ENCODE data around the gene LONRF2.

The LONRF2 gene

DNA sequence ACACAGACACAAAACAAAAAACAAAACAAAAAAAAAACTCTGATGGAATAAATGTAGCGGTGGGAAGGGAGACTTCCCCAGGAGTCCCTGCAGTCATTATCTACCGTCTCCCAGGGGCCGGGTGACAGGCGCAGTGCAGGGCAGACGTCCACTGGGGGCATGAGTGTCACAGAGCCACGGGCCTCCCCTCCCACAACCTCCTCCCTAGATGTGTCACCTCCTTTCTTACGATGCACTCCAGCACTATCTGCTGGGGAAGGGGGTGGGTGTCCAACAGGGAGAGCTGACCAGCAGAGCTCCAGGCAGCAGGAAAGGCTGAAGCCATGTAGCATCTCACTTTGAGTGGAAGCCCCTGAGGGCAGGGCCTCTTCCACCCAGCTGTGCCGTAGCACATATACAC is 84.5 kb downstream of the LONRF2 start:
- DNase-seq (ENCODE audit: low read depth in 1 of 2, low spot score in 1 of 2): no peak

GRCh38 chr2:100237163-100237562 is 85.1 kb downstream of the LONRF2 start:
- DNase-seq (ENCODE audit: low read depth in 1 of 2, low spot score in 1 of 2): no peak

DNA sequence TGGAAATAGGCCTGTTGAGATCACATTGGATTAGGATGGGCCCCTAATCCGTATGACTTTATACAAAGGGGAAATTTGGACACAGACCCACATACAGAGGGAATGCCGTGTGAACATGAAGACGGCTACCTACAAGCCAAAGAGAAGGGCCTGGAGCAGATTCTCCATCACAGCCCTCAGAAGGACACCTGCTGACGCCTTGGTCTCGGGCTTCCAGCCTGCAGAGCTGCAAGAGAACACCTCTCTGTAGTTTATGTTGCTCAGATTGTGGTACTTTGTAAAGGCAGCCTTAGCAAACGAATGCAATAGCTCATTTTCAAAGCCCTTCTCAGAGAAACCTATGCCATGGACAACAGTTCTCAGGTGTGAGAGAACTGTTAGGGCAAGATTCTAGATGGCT is 86.1 kb downstream of the LONRF2 start:
- DNase-seq (ENCODE audit: low read depth in 1 of 2, low spot score in 1 of 2): no peak

DNA sequence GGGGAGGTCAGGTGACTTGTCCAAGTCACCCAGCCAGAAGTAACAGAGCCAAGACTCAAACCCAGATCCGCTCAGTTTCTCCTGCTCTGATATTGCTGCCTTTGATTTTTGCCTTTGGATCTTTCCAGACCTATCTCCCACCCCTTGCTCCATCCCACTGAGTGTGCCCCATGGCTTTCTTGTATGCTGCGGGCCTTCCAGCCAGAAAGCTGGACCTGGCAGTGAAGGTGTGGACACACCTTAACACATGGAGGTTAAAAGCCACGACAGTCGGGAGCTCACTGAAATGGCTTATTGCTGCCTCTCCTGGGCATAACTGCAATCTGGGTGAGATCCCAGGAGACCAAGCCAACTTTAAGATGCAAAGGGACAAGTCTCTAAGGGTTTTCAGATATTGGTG is 86.7 kb downstream of the LONRF2 start:
- DNase-seq (ENCODE audit: low read depth in 1 of 2, low spot score in 1 of 2): no peak

DNA sequence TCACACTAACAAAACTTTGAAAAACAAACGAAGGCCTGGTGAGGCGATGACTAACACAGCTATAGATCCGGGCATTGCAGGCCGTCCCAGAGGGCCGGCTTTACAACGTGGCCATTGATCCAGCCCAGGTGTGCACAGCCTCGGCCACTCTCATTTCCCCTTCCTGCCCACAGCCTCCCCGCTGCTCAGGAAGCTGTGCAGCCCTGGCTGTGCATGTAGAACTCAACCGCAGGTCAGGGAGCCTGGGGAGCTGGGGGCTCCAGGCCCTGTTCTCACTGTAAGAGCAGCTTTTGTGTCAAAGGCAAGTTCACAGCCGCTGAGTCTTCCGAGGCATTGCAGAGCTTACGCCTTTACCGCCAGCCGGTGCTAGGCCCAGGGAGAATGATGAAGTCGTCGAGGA is 87.2 kb downstream of the LONRF2 start:
- DNase-seq (ENCODE audit: low read depth in 1 of 2, low spot score in 1 of 2): no peak

DNA sequence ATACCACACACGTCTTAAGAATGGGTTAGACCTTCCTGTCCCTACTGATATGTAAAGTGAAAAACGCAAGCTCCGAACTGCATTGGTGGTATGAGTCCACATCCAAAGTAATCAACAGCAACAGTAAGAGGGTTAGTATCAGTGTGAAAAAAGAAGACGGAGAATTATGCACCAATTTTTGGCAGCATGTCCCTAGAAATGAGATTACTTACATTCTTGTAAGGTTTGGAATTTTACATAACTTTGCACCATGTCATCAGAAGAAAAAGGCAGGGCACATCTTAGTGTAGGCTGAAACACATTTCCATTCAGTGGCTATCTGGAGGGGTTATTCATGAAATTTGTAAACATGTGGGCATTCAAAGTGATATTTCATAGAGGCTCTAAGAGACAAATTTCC is 88.2 kb downstream of the LONRF2 start:
- DNase-seq (ENCODE audit: low read depth in 1 of 2, low spot score in 1 of 2): no peak

GRCh38 chr2:100233061-100233460 is 89.2 kb downstream of the LONRF2 start:
- DNase-seq (ENCODE audit: low read depth in 1 of 2, low spot score in 1 of 2): no peak

- DNase-seq (ENCODE audit: low read depth in 1 of 2, low spot score in 1 of 2): no peak
Measured at GRCh38 chr2:100230754-100231153, 91.5 kb downstream of the LONRF2 start.

DNA sequence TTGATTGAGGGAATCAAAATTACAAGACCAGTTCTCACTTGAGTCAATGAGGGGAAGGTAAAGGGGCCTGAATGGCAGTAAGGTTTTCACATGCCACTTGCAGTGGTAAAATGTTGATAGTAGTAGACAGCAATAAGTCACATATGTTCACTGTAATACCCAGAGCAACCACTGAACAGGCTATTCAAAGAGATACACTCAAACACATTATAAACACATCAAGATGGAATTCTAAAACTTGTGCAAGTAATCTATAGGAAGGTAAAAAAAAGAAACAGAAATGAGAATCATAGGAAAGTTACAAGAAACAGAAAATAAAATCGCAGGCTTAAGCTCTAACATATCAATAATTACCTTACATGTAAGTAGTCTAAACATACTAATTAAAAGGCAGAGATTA is 93.3 kb downstream of the LONRF2 start:
- no peak for DNase-seq (ENCODE audit: low read depth in 1 of 2, low spot score in 1 of 2)

GRCh38 chr2:100228415-100228814 is 93.9 kb downstream of the LONRF2 start:
- no peak for DNase-seq (ENCODE audit: low read depth in 1 of 2, low spot score in 1 of 2)

DNA sequence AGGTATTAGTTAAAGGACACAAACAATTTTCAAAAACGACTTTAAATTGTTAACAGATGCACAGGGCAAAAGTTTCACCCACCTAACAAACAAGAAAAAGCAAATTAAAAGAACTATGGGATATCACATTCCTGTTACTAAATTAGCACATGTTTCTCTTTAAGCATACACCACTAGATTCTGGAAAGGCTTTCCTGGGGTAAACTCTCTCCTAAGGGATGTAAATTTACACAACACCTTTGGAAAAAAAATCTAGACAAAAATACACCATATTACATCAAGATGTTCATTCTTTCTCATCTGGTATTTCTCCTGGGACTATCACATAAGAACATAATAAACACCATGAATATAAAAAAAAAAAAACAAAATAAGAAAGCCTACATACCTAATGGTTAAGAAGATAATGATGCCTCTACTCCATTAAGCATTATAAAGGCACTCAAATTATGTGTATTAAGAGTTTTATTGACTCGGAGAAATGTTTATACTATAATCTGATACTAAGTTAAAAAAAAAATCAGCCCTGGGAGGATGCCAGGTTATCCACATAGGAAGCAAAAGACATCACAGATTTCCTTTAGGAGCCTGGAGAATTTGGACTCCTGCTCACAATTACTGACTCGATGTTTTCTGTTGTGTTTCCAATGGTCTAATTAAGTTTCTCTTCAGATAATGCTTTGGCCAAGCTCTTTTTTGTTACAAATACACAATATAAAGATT is 97.2 kb downstream of the LONRF2 start:
- no peak for DNase-seq (ENCODE audit: low read depth in 1 of 2, low spot score in 1 of 2)

GRCh38 chr2:100223502-100223901 is 98.8 kb downstream of the LONRF2 start:
- DNase-seq (ENCODE audit: low read depth in 1 of 2, low spot score in 1 of 2): no peak
